ENCODE measurements around the gene MKI67.
"Not testable (repeated sequence)": the region's sequence is repeated elsewhere in the genome, so short reads cannot be mapped to it uniquely, and the experiment has no call there.

The MKI67 gene

GRCh38 chr10:128125944-128126764 lies at the start of gene MKI67:
TSS of gene MKI67 (minus strand) at chr10:128126423. CDS start at chr10:128125667, 756 bp downstream.
- peak; percentile 84 for DNase-seq

GRCh38 chr10:128174581-128175559 lies 48.6 kb upstream of the MKI67 start:
- DNase-seq = no peak

GRCh38 chr10:128173386-128173785 lies 47.2 kb upstream of the MKI67 start:
- no peak for DNase-seq

GRCh38 chr10:128172756-128173155 lies 46.5 kb upstream of the MKI67 start:
- DNase-seq = no peak

- DNase-seq = no peak
Measured at GRCh38 chr10:128169811-128170379, 43.7 kb upstream of the MKI67 start.

- no peak for DNase-seq
Measured at GRCh38 chr10:128167926-128168520, 41.8 kb upstream of the MKI67 start.

- not testable (repeated sequence) for DNase-seq
Measured at GRCh38 chr10:128167123-128167522, 40.9 kb upstream of the MKI67 start.

GRCh38 chr10:128166151-128166550 lies 39.9 kb upstream of the MKI67 start:
- DNase-seq = no peak

- no peak for DNase-seq
Measured at GRCh38 chr10:128165536-128165935, 39.3 kb upstream of the MKI67 start.

- DNase-seq = no peak
Measured at GRCh38 chr10:128163701-128164100, 37.5 kb upstream of the MKI67 start.

GRCh38 chr10:128161031-128161430 lies 34.8 kb upstream of the MKI67 start:
- DNase-seq = no peak

- no peak for DNase-seq
Measured at GRCh38 chr10:128160297-128160711, 34.1 kb upstream of the MKI67 start.

GRCh38 chr10:128158021-128158795 lies 32.0 kb upstream of the MKI67 start:
- no peak for DNase-seq

- DNase-seq = no peak
Measured at GRCh38 chr10:128156999-128157755, 31.0 kb upstream of the MKI67 start.

- DNase-seq = no peak
Measured at GRCh38 chr10:128152741-128153580, 26.7 kb upstream of the MKI67 start.

GRCh38 chr10:128151031-128151430 lies 24.8 kb upstream of the MKI67 start:
- DNase-seq = no peak

GRCh38 chr10:128150561-128150960 lies 24.3 kb upstream of the MKI67 start:
- DNase-seq = no peak

- DNase-seq = peak; percentile 82
Measured at GRCh38 chr10:128150045-128150493, 23.8 kb upstream of the MKI67 start.

GRCh38 chr10:128149267-128150014 lies 23.2 kb upstream of the MKI67 start:
- no peak for DNase-seq

All from activated CD4-positive, CD25-positive, alpha-beta regulatory T cell treated with anti-CD3 and anti-CD28 coated beads, Interleukin-2, amount 50 U/mL, for 72 hours (primary cell).